ENCODE measurements around the gene UGT1A7.

UGT1A7 gene

GRCh38 chr2:233793465-233794127 is 111.9 kb downstream of the UGT1A7 start:
- Histone ChIP-seq H3K4me1 (ENCODE audit: insufficient read depth, insufficient read length) (no peaks in the 10 kb centered on the region), H3K27me3 (ENCODE audit: insufficient read depth, insufficient read length) (peaks cover 6% of the 10 kb centered on the region), H3K9ac (ENCODE audit: insufficient read length, low read depth) (no peak overlapping the region), H3K9me3 (ENCODE audit: insufficient read depth, low read length) (no peaks in the 10 kb centered on the region), H3K36me3 (ENCODE audit: insufficient read depth, insufficient read length, low read length) (no peaks in the 10 kb centered on the region), H3K4me3 (ENCODE audit: insufficient read length, low read depth) (no peak overlapping the region)
- TF ChIP-seq ZNF274 (IDR thresholded peaks at IDR 0.05; ENCODE audit: low read depth, low read length): no peak
- TF ChIP-seq YY1 (IDR thresholded peaks at IDR 0.05; ENCODE audit: insufficient read depth, insufficient read length): no peak
- no peak for TF ChIP-seq SUZ12 (IDR thresholded peaks at IDR 0.05; ENCODE audit: extremely low read depth, insufficient read depth, insufficient read length)
- DNase-seq (ENCODE audit: low read depth, low spot score): no peak

- TF ChIP-seq YY1 (IDR thresholded peaks at IDR 0.05; ENCODE audit: insufficient read depth, insufficient read length) (no peak), SUZ12 (IDR thresholded peaks at IDR 0.05; ENCODE audit: extremely low read depth, insufficient read depth, insufficient read length) (no peak), ZNF274 (IDR thresholded peaks at IDR 0.05; ENCODE audit: low read depth, low read length) (no peak)
- Histone ChIP-seq H3K9ac (ENCODE audit: insufficient read length, low read depth) (no peak overlapping the region), H3K27me3 (ENCODE audit: insufficient read depth, insufficient read length) (peaks cover 6% of the 10 kb centered on the region), H3K36me3 (ENCODE audit: insufficient read depth, insufficient read length, low read length) (no peaks in the 10 kb centered on the region), H3K4me3 (ENCODE audit: insufficient read length, low read depth) (no peak overlapping the region), H3K4me1 (ENCODE audit: insufficient read depth, insufficient read length) (peaks cover 2% of the 10 kb centered on the region), H3K9me3 (ENCODE audit: insufficient read depth, low read length) (no peaks in the 10 kb centered on the region)
- no peak for DNase-seq (ENCODE audit: low read depth, low spot score)
These were observed 112.5 kb downstream of the UGT1A7 start for GRCh38 chr2:233794128-233794658.

GRCh38 chr2:233795735-233796171 is 114.1 kb downstream of the UGT1A7 start:
- TF ChIP-seq ZNF274 (IDR thresholded peaks at IDR 0.05; ENCODE audit: low read depth, low read length) (no peak), YY1 (IDR thresholded peaks at IDR 0.05; ENCODE audit: insufficient read depth, insufficient read length) (no peak), SUZ12 (IDR thresholded peaks at IDR 0.05; ENCODE audit: extremely low read depth, insufficient read depth, insufficient read length) (no peak)
- Histone ChIP-seq H3K27me3 (ENCODE audit: insufficient read depth, insufficient read length) (peaks cover 6% of the 10 kb centered on the region), H3K4me1 (ENCODE audit: insufficient read depth, insufficient read length) (peaks cover 3% of the 10 kb centered on the region), H3K9me3 (ENCODE audit: insufficient read depth, low read length) (no peaks in the 10 kb centered on the region), H3K4me3 (ENCODE audit: insufficient read length, low read depth) (no peak overlapping the region), H3K9ac (ENCODE audit: insufficient read length, low read depth) (no peak overlapping the region), H3K36me3 (ENCODE audit: insufficient read depth, insufficient read length, low read length) (no peaks in the 10 kb centered on the region)
- DNase-seq (ENCODE audit: low read depth, low spot score): no peak

GRCh38 chr2:233796254-233796653 is 114.6 kb downstream of the UGT1A7 start:
- Histone ChIP-seq H3K9ac (ENCODE audit: insufficient read length, low read depth) (no peak overlapping the region), H3K4me1 (ENCODE audit: insufficient read depth, insufficient read length) (peaks cover 3% of the 10 kb centered on the region), H3K4me3 (ENCODE audit: insufficient read length, low read depth) (no peak overlapping the region), H3K36me3 (ENCODE audit: insufficient read depth, insufficient read length, low read length) (no peaks in the 10 kb centered on the region), H3K27me3 (ENCODE audit: insufficient read depth, insufficient read length) (peaks cover 3% of the 10 kb centered on the region), H3K9me3 (ENCODE audit: insufficient read depth, low read length) (no peaks in the 10 kb centered on the region)
- no peak for TF ChIP-seq YY1 (IDR thresholded peaks at IDR 0.05; ENCODE audit: insufficient read depth, insufficient read length)
- no peak for TF ChIP-seq ZNF274 (IDR thresholded peaks at IDR 0.05; ENCODE audit: low read depth, low read length)
- no peak for TF ChIP-seq SUZ12 (IDR thresholded peaks at IDR 0.05; ENCODE audit: extremely low read depth, insufficient read depth, insufficient read length)
- no peak for DNase-seq (ENCODE audit: low read depth, low spot score)

GRCh38 chr2:233798335-233799086 is 116.8 kb downstream of the UGT1A7 start:
- H3K36me3 ChIP-seq (ENCODE audit: insufficient read depth, insufficient read length, low read length): no peaks in the 10 kb centered on the region
- no peak overlapping the region for H3K4me3 ChIP-seq (ENCODE audit: insufficient read length, low read depth)
- TF ChIP-seq YY1 (IDR thresholded peaks at IDR 0.05; ENCODE audit: insufficient read depth, insufficient read length) (no peak), SUZ12 (IDR thresholded peaks at IDR 0.05; ENCODE audit: extremely low read depth, insufficient read depth, insufficient read length) (no peak), ZNF274 (IDR thresholded peaks at IDR 0.05; ENCODE audit: low read depth, low read length) (no peak)
- DNase-seq (ENCODE audit: low read depth, low spot score): no peak
- no peaks in the 10 kb centered on the region for H3K9me3 ChIP-seq (ENCODE audit: insufficient read depth, low read length)
- H3K9ac ChIP-seq (ENCODE audit: insufficient read length, low read depth): no peak overlapping the region
- H3K27me3 ChIP-seq (ENCODE audit: insufficient read depth, insufficient read length): no peaks in the 10 kb centered on the region
- peaks cover 3% of the 10 kb centered on the region for H3K4me1 ChIP-seq (ENCODE audit: insufficient read depth, insufficient read length)

GRCh38 chr2:233799087-233799665 is 117.5 kb downstream of the UGT1A7 start:
- DNase-seq (ENCODE audit: low read depth, low spot score): no peak
- Histone ChIP-seq H3K27me3 (ENCODE audit: insufficient read depth, insufficient read length) (peaks cover 2% of the 10 kb centered on the region), H3K9me3 (ENCODE audit: insufficient read depth, low read length) (no peaks in the 10 kb centered on the region), H3K4me1 (ENCODE audit: insufficient read depth, insufficient read length) (peaks cover 3% of the 10 kb centered on the region), H3K4me3 (ENCODE audit: insufficient read length, low read depth) (no peak overlapping the region), H3K9ac (ENCODE audit: insufficient read length, low read depth) (no peak overlapping the region), H3K36me3 (ENCODE audit: insufficient read depth, insufficient read length, low read length) (no peaks in the 10 kb centered on the region)
- TF ChIP-seq SUZ12 (IDR thresholded peaks at IDR 0.05; ENCODE audit: extremely low read depth, insufficient read depth, insufficient read length) (no peak), ZNF274 (IDR thresholded peaks at IDR 0.05; ENCODE audit: low read depth, low read length) (no peak), YY1 (IDR thresholded peaks at IDR 0.05; ENCODE audit: insufficient read depth, insufficient read length) (no peak)

- H3K9ac ChIP-seq (ENCODE audit: insufficient read length, low read depth): no peak overlapping the region
- no peak for DNase-seq (ENCODE audit: low read depth, low spot score)
- peaks cover 4% of the 10 kb centered on the region for H3K27me3 ChIP-seq (ENCODE audit: insufficient read depth, insufficient read length)
- peaks cover 3% of the 10 kb centered on the region for H3K4me1 ChIP-seq (ENCODE audit: insufficient read depth, insufficient read length)
- H3K9me3 ChIP-seq (ENCODE audit: insufficient read depth, low read length): no peaks in the 10 kb centered on the region
- TF ChIP-seq SUZ12 (IDR thresholded peaks at IDR 0.05; ENCODE audit: extremely low read depth, insufficient read depth, insufficient read length) (no peak), YY1 (IDR thresholded peaks at IDR 0.05; ENCODE audit: insufficient read depth, insufficient read length) (no peak), ZNF274 (IDR thresholded peaks at IDR 0.05; ENCODE audit: low read depth, low read length) (no peak)
- no peaks in the 10 kb centered on the region for H3K36me3 ChIP-seq (ENCODE audit: insufficient read depth, insufficient read length, low read length)
- H3K4me3 ChIP-seq (ENCODE audit: insufficient read length, low read depth): no peak overlapping the region
These were observed 118.0 kb downstream of the UGT1A7 start for GRCh38 chr2:233799716-233800115.
